ENCODE results near the gene IL15. TPM values are rescaled to one million over a fixed set of nuclear protein-coding genes. Genes with fewer than 3 reads are reported as not detected.
"Not testable (repeated sequence)": the region's sequence is repeated elsewhere in the genome, so short reads cannot be mapped to it uniquely, and the experiment has no call there.

Gene IL15
- total and polyA plus RNA-seq, 2 experiments from 2014 or later, result 2.3 to 3.7 TPM

DNA sequence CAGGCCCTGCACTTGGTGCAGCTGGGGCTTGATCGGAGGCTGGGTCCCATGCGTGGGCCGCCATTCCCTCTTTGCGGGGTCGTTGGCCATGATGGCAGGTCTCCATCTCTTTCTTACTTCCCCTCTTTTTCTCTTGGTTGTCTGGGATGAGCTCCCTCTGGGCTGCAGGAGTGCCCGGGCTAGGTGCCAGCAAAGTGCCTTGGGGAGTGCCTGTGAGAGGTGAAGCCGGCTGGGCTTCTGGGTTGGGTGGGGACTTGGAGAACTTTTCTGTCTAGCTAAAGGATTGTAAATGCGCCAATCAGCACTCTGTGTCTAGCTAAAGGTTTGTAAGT lies 20.8 kb upstream of the IL15 start:
- H3K36me3 Mint-ChIP-seq (ENCODE audit: low read depth); H3K4me2 ChIP-seq; H3K79me2 ChIP-seq (replicated peaks; ENCODE audit: insufficient read depth); H3K4me1 ChIP-seq (ENCODE audit: insufficient read depth); H3F3A ChIP-seq (replicated peaks; ENCODE audit: low read depth); H3K4me3 Mint-ChIP-seq; H4K20me1 ChIP-seq (replicated peaks; ENCODE audit: insufficient read depth); H3K27me3 Mint-ChIP-seq (ENCODE audit: insufficient read depth, low read depth, poor library complexity); DNase-seq (ENCODE audit: low spot score); H3K9me2 ChIP-seq (ENCODE audit: insufficient read depth); ATAC-seq; H3K27me3 ChIP-seq (ENCODE audit: insufficient read depth); H3K9me3 Mint-ChIP-seq; H2AFZ ChIP-seq; H3K36me3 ChIP-seq (ENCODE audit: insufficient read depth); H3K27ac ChIP-seq (ENCODE audit: low read depth); H3K4me1 Mint-ChIP-seq; H3K27ac Mint-ChIP-seq; H3K4me3 ChIP-seq: not testable (repeated sequence)

DNA sequence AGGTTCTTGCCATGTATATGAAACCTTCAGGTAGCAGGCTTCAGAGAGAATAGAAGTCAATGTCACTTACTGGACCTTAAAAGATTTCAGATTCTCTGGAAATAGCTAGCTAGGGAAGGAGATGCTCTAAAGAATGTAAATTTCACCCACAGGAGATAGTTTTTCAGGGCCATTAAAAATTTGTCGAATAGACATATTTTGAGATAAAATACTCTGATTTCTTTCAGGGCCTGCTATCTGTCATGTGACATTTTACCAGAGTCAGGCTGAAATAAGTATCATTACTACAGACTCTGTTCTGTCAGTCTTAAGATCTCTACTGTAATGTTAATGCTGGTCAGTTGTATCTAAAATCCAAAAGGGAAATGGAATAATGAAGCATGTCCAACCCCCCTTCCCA lies 15.7 kb upstream of the IL15 start:
- peaks cover 5% of the 10 kb centered on the region; the same call in 2 of the 3 replicates for H3K36me3 Mint-ChIP-seq (ENCODE audit: low read depth)
- Histone ChIP-seq H2AFZ (no peak overlapping the region), H3F3A (replicated peaks; ENCODE audit: low read depth) (no peaks in the 10 kb centered on the region), H4K20me1 (replicated peaks; ENCODE audit: insufficient read depth) (no peaks in the 10 kb centered on the region), H3K79me2 (replicated peaks; ENCODE audit: insufficient read depth) (no peaks in the 10 kb centered on the region), H3K27me3 (ENCODE audit: insufficient read depth) (no peaks in the 10 kb centered on the region), H3K27ac (ENCODE audit: low read depth) (no peak overlapping the region), H3K4me2 (no peak overlapping the region), H3K4me3 (no peak overlapping the region), H3K4me1 (ENCODE audit: insufficient read depth) (peaks cover 20% of the 10 kb centered on the region), H3K9me2 (ENCODE audit: insufficient read depth) (no peaks in the 10 kb centered on the region), H3K36me3 (ENCODE audit: insufficient read depth) (no peaks in the 10 kb centered on the region)
- no peak for ATAC-seq
- peaks cover 5% of the 10 kb centered on the region; the same call in 2 of the 3 replicates for H3K9me3 Mint-ChIP-seq
- no peaks in the 10 kb centered on the region for H3K27me3 Mint-ChIP-seq (ENCODE audit: insufficient read depth, low read depth, poor library complexity)
- H3K4me3 Mint-ChIP-seq, result no peak overlapping the region
- DNase-seq (ENCODE audit: low spot score), result no peak
- H3K27ac Mint-ChIP-seq, result no peak overlapping the region
- H3K4me1 Mint-ChIP-seq, result peaks cover 36% of the 10 kb centered on the region
- TF ChIP-seq POLR2AphosphoS5 (IDR thresholded peaks at IDR 0.05; ENCODE audit: low read depth), result no peak
- no peak for TF ChIP-seq EZH2phosphoT487 (IDR thresholded peaks at IDR 0.05; ENCODE audit: unreplicated experiment)
- TF ChIP-seq ZNF331 (CRISPR knock-in tag; IDR thresholded peaks at IDR 0.05; ENCODE audit: low read depth), result no peak
- TF ChIP-seq JUNB (IDR thresholded peaks at IDR 0.05; ENCODE audit: unreplicated experiment), result no peak
- TF ChIP-seq, protein P1, sequence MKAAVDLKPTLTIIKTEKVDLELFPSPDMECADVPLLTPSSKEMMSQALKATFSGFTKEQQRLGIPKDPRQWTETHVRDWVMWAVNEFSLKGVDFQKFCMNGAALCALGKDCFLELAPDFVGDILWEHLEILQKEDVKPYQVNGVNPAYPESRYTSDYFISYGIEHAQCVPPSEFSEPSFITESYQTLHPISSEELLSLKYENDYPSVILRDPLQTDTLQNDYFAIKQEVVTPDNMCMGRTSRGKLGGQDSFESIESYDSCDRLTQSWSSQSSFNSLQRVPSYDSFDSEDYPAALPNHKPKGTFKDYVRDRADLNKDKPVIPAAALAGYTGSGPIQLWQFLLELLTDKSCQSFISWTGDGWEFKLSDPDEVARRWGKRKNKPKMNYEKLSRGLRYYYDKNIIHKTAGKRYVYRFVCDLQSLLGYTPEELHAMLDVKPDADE (IDR thresholded peaks at IDR 0.05), result no peak

DNA sequence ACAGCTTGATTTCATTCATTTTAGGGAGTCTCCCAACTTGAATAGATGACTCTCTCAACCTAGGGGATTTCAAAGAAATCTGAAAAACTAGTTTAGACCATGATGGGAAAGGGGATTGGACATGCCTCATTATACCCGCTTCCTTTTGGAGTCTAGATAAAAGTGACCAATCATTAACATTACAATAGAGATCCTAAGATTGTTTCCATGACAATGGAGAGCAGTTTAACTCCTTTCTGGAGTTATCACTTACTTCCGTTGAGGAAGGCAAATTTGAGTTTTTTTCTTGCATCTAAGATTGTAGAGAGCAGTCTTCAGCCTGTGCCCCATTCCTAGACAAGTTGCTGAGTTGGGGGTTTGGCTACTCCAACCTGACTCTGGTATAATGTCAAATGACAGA lies 11.4 kb upstream of the IL15 start:
- Mint-ChIP-seq H3K27me3 (ENCODE audit: insufficient read depth, low read depth, poor library complexity) (no peaks in the 10 kb centered on the region), H3K9me3 (no peaks in the 10 kb centered on the region), H3K4me1 (peaks cover 45% of the 10 kb centered on the region), H3K4me3 (no peak overlapping the region), H3K27ac (peak overlapping the region; percentile 52; the same call in 1 of the 2 replicates), H3K36me3 (ENCODE audit: low read depth) (no peaks in the 10 kb centered on the region)
- H3F3A ChIP-seq (replicated peaks; ENCODE audit: low read depth), result no peaks in the 10 kb centered on the region
- H3K4me2 ChIP-seq, result peak overlapping the region; percentile 33; the same call in 1 of the 2 replicates
- H3K36me3 ChIP-seq (ENCODE audit: insufficient read depth), result no peaks in the 10 kb centered on the region
- H3K4me3 ChIP-seq, result no peak overlapping the region
- no peaks in the 10 kb centered on the region for H3K9me2 ChIP-seq (ENCODE audit: insufficient read depth)
- no peaks in the 10 kb centered on the region for H4K20me1 ChIP-seq (replicated peaks; ENCODE audit: insufficient read depth)
- no peaks in the 10 kb centered on the region for H3K79me2 ChIP-seq (replicated peaks; ENCODE audit: insufficient read depth)
- no peaks in the 10 kb centered on the region for H3K27me3 ChIP-seq (ENCODE audit: insufficient read depth)
- peak; percentile 73 for DNase-seq (ENCODE audit: low spot score)
- H3K27ac ChIP-seq (ENCODE audit: low read depth), result no peak overlapping the region
- H3K4me1 ChIP-seq (ENCODE audit: insufficient read depth), result peaks cover 35% of the 10 kb centered on the region
- H2AFZ ChIP-seq, result no peak overlapping the region
- peak; percentile 79 for ATAC-seq
- TF ChIP-seq, protein P2, sequence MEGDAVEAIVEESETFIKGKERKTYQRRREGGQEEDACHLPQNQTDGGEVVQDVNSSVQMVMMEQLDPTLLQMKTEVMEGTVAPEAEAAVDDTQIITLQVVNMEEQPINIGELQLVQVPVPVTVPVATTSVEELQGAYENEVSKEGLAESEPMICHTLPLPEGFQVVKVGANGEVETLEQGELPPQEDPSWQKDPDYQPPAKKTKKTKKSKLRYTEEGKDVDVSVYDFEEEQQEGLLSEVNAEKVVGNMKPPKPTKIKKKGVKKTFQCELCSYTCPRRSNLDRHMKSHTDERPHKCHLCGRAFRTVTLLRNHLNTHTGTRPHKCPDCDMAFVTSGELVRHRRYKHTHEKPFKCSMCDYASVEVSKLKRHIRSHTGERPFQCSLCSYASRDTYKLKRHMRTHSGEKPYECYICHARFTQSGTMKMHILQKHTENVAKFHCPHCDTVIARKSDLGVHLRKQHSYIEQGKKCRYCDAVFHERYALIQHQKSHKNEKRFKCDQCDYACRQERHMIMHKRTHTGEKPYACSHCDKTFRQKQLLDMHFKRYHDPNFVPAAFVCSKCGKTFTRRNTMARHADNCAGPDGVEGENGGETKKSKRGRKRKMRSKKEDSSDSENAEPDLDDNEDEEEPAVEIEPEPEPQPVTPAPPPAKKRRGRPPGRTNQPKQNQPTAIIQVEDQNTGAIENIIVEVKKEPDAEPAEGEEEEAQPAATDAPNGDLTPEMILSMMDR (conservative IDR thresholded peaks at IDR 0.05; ENCODE audit: low read depth in 2 of 2), result no peak
- TF ChIP-seq NANOG (IDR thresholded peaks at IDR 0.05; ENCODE audit: borderline replicate concordance) (peak; percentile 90), STAT1 (IDR thresholded peaks at IDR 0.05; ENCODE audit: unreplicated experiment) (no peak), ZNF114 (CRISPR knock-in tag; IDR thresholded peaks at IDR 0.05) (no peak)
- TF ChIP-seq, protein P1 (IDR thresholded peaks at IDR 0.05), result no peak
